Transverse colon (tissue), 3 donors: ENCODE measurements around the gene KIF2C.

Experiments used
- POLR2A ChIP-seq: fragments of 450-650 bp; IDR thresholded peaks from one replicate; pipeline ENCODE4 v1.6.1; 2016; ENCODE audit warnings: antibody characterized with exemption, mild to moderate bottlenecking, moderate library complexity
- POLR2AphosphoS5 ChIP-seq, 3 donors: sonication (generic); formaldehyde crosslinking; IDR thresholded peaks; one replicate each; pipeline ENCODE4 v1.6.1; 2016; ENCODE audit warnings: antibody characterized with exemption in 3 of 3

DNA sequence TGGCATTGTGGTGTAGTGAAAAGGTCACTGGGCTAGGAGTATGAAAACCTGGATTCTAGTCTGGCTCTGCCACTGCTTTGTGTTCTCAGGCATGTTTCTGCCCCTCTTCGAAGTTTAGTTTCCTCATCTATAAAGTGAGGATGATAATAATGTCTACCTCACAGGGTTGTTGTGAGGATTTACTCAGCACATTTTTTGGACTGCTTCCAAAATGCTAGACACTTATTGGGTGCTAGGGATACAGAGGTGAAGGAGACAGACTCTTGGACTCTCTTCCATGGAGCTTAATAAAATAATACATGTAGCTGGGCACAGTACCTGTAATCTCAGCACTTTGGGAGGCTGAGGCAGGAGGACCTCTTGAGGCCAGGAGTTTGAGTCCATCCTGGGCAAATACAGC, 3.6 kb downstream of the KIF2C start:
- no peak for TF ChIP-seq POLR2AphosphoS5 (IDR thresholded peaks at IDR 0.05)
- TF ChIP-seq POLR2A = no peak
